BLaER1 treated with 17β-estradiol and CSF1 and Interleukin-3, amounts not matched to agents 10 nM and 100 nM (cell line): ENCODE data around the gene CCDC63.
"Not testable (repeated sequence)": the region's sequence is repeated elsewhere in the genome, so short reads cannot be mapped to it uniquely, and the experiment has no call there.

Source experiments
- H3K27ac ChIP-seq, 11 experiments: shearing (Covaris generic); formaldehyde crosslinking; 2 replicates each; pipeline ENCODE4 v1.8.1; 2022
- H3K27me3 ChIP-seq, 11 experiments: shearing (Covaris generic); formaldehyde crosslinking; 2 replicates each; pipeline ENCODE4 v1.8.1; 2022
- H3K36me3 ChIP-seq, 11 experiments: shearing (Covaris generic); formaldehyde crosslinking; 2 replicates each; pipeline ENCODE4 v1.8.1; 2022
- H3K4me1 ChIP-seq, 10 experiments: shearing (Covaris generic); formaldehyde crosslinking; 2 replicates each; pipeline ENCODE4 v1.8.1; 2022
- H3K4me2 ChIP-seq, 11 experiments: shearing (Covaris generic); formaldehyde crosslinking; 2 replicates each; pipeline ENCODE4 v1.8.1; 2022
- H3K4me3 ChIP-seq, 10 experiments: shearing (Covaris generic); formaldehyde crosslinking; 2 replicates each; pipeline ENCODE4 v1.8.1; 2022
- H3K9ac ChIP-seq, 11 experiments: shearing (Covaris generic); formaldehyde crosslinking; 2 replicates each; pipeline ENCODE4 v1.8.1; 2022
- H3K9me3 ChIP-seq, 11 experiments: shearing (Covaris generic); formaldehyde crosslinking; replicated peaks in 1 of 11; 2 replicates each; pipeline ENCODE4 v1.8.1; 2022
- H4K20me1 ChIP-seq, 11 experiments: shearing (Covaris generic); formaldehyde crosslinking; 2 replicates each; pipeline ENCODE4 v1.8.1; 2022
- Cebpa-rat ChIP-seq, 11 experiments: shearing (Covaris generic); IDR thresholded peaks; 2 replicates each; pipeline ENCODE4 v1.8.1; 2022

Gene CCDC63

DNA sequence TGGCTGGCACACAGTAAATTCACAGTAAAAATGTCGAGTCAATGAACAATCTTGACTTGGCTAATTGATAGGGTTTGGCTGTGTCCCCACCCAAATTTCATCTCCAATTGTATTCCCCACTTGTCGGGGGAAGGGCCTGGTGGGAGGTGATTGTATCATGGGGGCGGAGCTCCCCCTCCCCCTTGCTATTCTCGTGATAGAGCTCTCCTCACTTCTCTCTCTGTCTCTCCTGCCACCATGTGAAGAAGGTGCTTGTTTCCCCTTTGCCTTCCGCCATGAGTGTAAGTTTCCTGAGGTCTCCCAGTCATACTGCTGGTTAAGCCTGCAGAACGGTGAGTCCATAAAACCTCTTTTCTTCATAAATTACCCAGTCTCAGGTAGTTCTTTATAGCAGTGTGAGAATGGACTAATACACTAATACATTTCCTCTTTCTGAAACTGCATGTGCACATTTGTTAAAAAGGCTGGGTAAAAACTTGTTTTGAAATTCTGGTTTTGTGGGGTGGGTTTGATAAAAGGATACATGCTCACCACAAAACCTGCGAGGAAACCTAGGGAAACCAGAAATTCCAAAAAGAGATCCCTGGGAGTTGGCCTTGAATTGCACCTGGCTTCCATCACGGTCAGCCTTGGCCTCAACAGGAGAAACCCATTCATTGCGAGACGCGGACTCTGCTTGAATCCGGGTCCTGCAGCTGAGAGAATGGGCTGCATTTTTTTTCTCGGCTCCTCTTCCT, 89.7 kb downstream of the CCDC63 start:
- no peaks in the 10 kb centered on the region for H3K36me3 ChIP-seq
- H3K4me3 ChIP-seq, result no peak overlapping the region
- H3K4me1 ChIP-seq, result peaks cover 0 to 5% (median 0%) of the 10 kb centered on the region in 10 experiments; a peak in 1 of 20 replicates
- H3K9ac ChIP-seq, result no peak overlapping the region
- H3K4me2 ChIP-seq, result peak overlapping the region in 1 of 11 experiments; percentile 27; a peak in 1 of 22 replicates
- H4K20me1 ChIP-seq, result no peaks in the 10 kb centered on the region
- no peak for TF ChIP-seq Cebpa-rat (IDR thresholded peaks at IDR 0.05)
- no peaks in the 10 kb centered on the region; a peak in 1 of 22 replicates for H3K9me3 ChIP-seq
- no peak overlapping the region for H3K27ac ChIP-seq
- H3K27me3 ChIP-seq, result no peaks in the 10 kb centered on the region

DNA sequence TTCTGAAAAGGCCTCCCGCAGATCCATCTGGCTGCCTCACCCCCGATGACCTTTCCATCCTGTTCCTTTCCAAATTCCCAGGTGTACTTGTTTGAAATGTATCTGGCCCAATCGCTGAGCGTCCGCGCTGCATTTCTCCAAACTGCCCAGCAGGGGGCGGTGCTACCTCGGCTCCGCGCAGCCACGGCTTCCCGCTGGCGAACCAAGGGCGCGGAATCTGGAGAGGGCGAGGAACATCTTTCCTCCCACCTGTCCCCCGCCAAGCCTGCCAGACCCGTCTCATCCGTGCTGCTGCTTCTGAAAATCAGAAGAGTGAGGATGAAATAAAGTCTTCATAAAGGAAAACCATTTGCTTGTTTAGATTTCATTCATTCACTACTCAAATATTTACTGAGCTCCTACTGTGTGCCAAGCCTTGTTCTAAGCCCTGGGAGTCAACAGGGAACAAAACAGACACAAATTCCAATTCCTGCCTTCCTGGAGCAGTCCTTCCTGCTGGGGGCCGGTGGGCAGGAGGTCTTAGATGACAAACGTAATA, 90.4 kb downstream of the CCDC63 start:
- Histone ChIP-seq H3K4me3 (no peak overlapping the region), H3K4me2 (peak overlapping the region in 6 of 11 experiments; percentile 13 to 54 (median 32); a peak in 5 of 22 replicates), H3K4me1 (peaks cover 0 to 5% (median 0%) of the 10 kb centered on the region in 10 experiments; a peak in 1 of 20 replicates), H3K27ac (no peak overlapping the region), H3K27me3 (no peaks in the 10 kb centered on the region), H3K9ac (no peak overlapping the region), H3K9me3 (no peaks in the 10 kb centered on the region; a peak in 1 of 22 replicates), H3K36me3 (no peaks in the 10 kb centered on the region), H4K20me1 (no peaks in the 10 kb centered on the region)
- no peak for TF ChIP-seq Cebpa-rat (IDR thresholded peaks at IDR 0.05)

DNA sequence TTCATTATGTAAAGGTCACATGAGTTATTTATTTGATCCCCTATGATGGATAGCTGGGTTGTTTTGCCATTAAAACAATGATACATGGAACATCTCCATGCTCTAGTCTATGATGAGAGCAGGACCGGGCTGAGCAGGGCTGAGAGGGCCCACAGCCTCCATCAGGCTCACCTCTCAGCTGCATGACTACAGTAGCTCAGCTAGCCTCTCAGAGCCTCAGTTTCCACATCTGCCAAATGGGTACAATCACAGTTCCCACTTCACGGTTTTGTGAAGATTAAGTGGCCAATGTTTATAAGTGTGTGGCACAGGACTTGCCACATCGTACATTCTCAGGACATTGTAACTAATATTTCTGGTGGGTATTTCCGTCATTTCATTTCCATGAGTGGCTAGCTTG, 93.5 kb downstream of the CCDC63 start:
- Histone ChIP-seq H3K9ac (no peak overlapping the region), H4K20me1 (no peaks in the 10 kb centered on the region), H3K4me2 (no peak overlapping the region), H3K4me1 (peaks cover 0 to 5% (median 0%) of the 10 kb centered on the region in 10 experiments; a peak in 1 of 20 replicates), H3K36me3 (no peaks in the 10 kb centered on the region), H3K27ac (no peak overlapping the region), H3K4me3 (no peak overlapping the region), H3K9me3 (peaks cover 0 to 5% (median 4%) of the 10 kb centered on the region in 11 experiments; a peak in 18 of 22 replicates), H3K27me3 (no peaks in the 10 kb centered on the region)
- no peak for TF ChIP-seq Cebpa-rat (IDR thresholded peaks at IDR 0.05)

DNA sequence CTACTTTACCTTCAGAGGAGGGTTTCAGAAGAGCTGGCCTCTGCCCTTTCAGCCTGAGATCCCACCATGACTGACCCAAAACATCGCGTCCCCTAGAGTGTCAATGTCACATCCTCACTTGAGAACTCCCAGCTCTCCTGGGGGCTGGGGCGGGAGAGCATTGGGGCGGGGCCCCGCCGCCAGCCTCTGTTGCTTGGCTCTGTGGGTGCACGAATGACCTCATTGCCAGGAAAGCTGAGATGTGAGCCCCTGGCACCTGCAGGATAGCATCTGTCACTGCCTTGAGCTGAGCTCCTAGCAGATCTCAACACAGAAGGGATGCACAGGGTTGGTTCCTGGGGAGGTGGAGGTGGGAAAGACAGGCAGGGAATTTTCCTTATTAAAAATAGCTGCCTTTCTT, 94.1 kb downstream of the CCDC63 start:
- H3K4me1 ChIP-seq, result peaks cover 0 to 5% (median 0%) of the 10 kb centered on the region in 10 experiments; a peak in 1 of 20 replicates
- no peak overlapping the region for H3K27ac ChIP-seq
- H3K27me3 ChIP-seq, result no peaks in the 10 kb centered on the region
- TF ChIP-seq Cebpa-rat (IDR thresholded peaks at IDR 0.05), result no peak
- no peaks in the 10 kb centered on the region for H4K20me1 ChIP-seq
- H3K9ac ChIP-seq, result no peak overlapping the region
- no peak overlapping the region for H3K4me2 ChIP-seq
- H3K4me3 ChIP-seq, result no peak overlapping the region
- H3K36me3 ChIP-seq, result no peaks in the 10 kb centered on the region; a peak in 1 of 22 replicates
- peaks cover 6 to 12% (median 10%) of the 10 kb centered on the region in 11 experiments for H3K9me3 ChIP-seq

DNA sequence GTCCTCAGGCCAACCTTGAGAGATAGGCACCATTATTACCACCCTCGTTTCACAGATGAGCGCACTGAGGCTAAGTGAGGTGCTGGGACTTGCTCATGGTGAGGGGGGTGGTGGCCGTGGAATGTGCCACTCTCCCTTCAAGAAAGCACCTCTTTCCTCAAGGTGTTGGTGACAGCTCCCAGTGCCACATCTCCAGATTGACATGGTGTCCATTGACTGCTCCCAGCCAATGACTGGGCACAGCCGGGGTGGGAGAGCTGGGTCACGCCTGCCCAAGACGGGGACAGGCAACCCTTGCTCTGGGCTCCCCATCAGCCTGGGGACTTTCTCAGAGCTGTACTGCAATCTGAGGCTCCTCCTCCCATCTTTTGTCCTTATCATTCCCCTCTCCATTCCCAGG, 94.6 kb downstream of the CCDC63 start:
- H3K9me3 ChIP-seq, result peaks cover 11 to 16% (median 15%) of the 10 kb centered on the region in 11 experiments
- no peak overlapping the region for H3K9ac ChIP-seq
- peaks cover 0 to 2% (median 0%) of the 10 kb centered on the region in 10 experiments; a peak in 1 of 20 replicates for H3K4me1 ChIP-seq
- H3K27ac ChIP-seq, result no peak overlapping the region
- no peak for TF ChIP-seq Cebpa-rat (IDR thresholded peaks at IDR 0.05)
- H3K36me3 ChIP-seq, result peaks cover 0 to 4% (median 0%) of the 10 kb centered on the region in 11 experiments; a peak in 1 of 22 replicates
- no peak overlapping the region for H3K4me3 ChIP-seq
- H3K27me3 ChIP-seq, result no peaks in the 10 kb centered on the region
- H3K4me2 ChIP-seq, result no peak overlapping the region
- no peaks in the 10 kb centered on the region for H4K20me1 ChIP-seq

DNA sequence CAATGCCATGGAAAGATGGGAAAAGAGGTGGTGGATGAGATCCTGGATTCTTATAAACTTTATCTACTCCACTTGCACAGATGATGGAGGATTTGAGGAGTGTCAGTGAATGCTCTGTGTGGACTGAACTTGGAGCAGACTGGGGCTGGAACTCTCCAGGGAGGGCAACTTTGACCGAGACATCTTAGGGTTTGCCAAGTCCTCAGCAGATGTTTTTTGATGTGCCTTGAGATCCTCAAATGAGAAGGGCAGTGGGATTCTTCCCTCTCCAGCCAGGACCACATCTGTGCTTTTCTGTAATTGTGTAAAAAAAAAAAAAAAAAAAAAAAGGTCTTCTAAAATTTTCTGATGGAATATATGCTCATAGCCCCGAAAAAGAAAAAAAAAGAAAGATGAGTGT, 96.6 kb downstream of the CCDC63 start:
- H3K27ac ChIP-seq, result no peak overlapping the region
- peaks cover 31 to 36% (median 34%) of the 10 kb centered on the region in 11 experiments for H3K9me3 ChIP-seq
- H3K36me3 ChIP-seq, result peaks cover 0 to 5% (median 0%) of the 10 kb centered on the region in 11 experiments; a peak in 1 of 22 replicates
- no peak overlapping the region for H3K9ac ChIP-seq
- no peaks in the 10 kb centered on the region for H3K4me1 ChIP-seq
- no peak for TF ChIP-seq Cebpa-rat (IDR thresholded peaks at IDR 0.05)
- no peak overlapping the region for H3K4me2 ChIP-seq
- no peaks in the 10 kb centered on the region for H3K27me3 ChIP-seq
- H3K4me3 ChIP-seq, result no peak overlapping the region
- no peaks in the 10 kb centered on the region for H4K20me1 ChIP-seq

DNA sequence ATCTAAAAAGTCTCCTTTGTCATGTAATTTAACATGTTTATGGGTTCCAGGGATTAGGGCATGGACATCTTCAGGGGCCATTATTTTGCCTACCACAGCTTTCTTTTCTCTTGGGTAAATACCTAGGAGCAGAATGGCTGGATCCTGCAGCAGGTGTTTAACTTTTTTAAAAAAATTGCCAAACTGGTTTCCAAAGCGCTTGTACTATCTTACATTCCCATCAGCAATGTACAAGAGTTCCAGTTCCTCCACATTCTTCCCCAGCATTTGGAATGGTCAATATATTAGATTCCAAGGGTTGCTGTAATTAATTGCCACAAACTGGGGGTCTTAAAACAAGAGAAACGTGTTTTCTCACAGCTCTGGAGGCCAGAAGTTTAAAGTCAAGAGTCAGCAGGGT, 101.3 kb downstream of the CCDC63 start:
- peaks cover 38 to 53% (median 46%) of the 10 kb centered on the region in 11 experiments for H3K9me3 ChIP-seq
- peaks cover 0 to 5% (median 0%) of the 10 kb centered on the region in 11 experiments; a peak in 1 of 22 replicates for H3K36me3 ChIP-seq
- no peak overlapping the region for H3K4me3 ChIP-seq
- no peak for TF ChIP-seq Cebpa-rat (IDR thresholded peaks at IDR 0.05)
- no peak overlapping the region for H3K4me2 ChIP-seq
- H4K20me1 ChIP-seq, result no peaks in the 10 kb centered on the region
- H3K4me1 ChIP-seq, result no peaks in the 10 kb centered on the region
- H3K27me3 ChIP-seq, result no peaks in the 10 kb centered on the region
- H3K9ac ChIP-seq, result no peak overlapping the region
- no peak overlapping the region for H3K27ac ChIP-seq

DNA sequence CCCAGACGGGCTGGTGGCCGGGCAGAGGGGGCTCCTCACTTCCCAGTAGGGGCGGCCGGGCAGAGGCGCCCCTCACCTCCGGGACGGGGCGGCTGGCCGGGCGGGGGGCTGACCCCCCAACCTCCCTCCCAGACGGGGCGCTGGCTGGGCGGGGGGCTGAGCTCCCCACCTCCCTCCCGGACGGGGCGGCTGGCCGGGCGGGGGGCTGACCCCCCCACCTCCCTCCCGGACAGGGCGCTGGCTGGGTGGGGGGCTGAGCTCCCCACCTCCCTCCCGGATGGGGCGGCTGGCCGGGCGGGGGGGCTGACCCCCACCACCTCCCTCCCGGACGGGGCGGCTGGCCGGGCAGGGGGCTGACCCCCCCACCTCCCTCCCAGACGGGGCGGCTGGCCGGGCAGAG, 103.7 kb downstream of the CCDC63 start:
- H4K20me1 ChIP-seq, H3K36me3 ChIP-seq, H3K27ac ChIP-seq, H3K4me1 ChIP-seq, H3K4me2 ChIP-seq, H3K4me3 ChIP-seq, H3K27me3 ChIP-seq, H3K9ac ChIP-seq: not testable (repeated sequence)
- H3K9me3 ChIP-seq, result peaks cover 33 to 49% (median 43%) of the 10 kb centered on the region in 11 experiments

DNA sequence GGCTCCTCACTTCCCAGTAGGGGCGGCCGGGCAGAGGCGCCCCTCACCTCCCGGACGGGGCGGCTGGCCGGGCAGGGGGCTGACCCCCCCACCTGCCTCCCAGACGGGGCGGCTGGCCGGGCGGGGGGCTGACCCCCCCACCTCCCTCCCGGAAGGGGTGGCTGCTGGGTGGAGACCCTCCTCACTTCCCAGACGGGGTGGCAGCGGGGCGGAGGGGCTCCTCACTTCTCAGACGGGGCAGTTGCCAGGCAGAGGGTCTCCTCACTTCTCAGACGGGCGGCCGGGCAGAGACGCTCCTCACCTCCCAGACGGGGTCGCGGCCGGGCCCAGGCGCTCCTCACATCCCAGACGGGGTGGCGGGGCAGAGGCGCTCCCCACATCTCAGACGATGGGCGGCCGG, 104.1 kb downstream of the CCDC63 start:
- H3K27ac ChIP-seq, H3K27me3 ChIP-seq, H3K9ac ChIP-seq, H3K4me1 ChIP-seq, H3K4me3 ChIP-seq, H3K4me2 ChIP-seq, H4K20me1 ChIP-seq, H3K36me3 ChIP-seq: not testable (repeated sequence)
- H3K9me3 ChIP-seq, result peaks cover 29 to 45% (median 39%) of the 10 kb centered on the region in 11 experiments
